Measurements from ENCODE around the gene CHMP4B.

The CHMP4B gene

GRCh38 chr20:33864324-33864963 lies 53.3 kb downstream of the CHMP4B start:
- no peak for DNase-seq (ENCODE audit: low read depth in 2 of 2)

DNA sequence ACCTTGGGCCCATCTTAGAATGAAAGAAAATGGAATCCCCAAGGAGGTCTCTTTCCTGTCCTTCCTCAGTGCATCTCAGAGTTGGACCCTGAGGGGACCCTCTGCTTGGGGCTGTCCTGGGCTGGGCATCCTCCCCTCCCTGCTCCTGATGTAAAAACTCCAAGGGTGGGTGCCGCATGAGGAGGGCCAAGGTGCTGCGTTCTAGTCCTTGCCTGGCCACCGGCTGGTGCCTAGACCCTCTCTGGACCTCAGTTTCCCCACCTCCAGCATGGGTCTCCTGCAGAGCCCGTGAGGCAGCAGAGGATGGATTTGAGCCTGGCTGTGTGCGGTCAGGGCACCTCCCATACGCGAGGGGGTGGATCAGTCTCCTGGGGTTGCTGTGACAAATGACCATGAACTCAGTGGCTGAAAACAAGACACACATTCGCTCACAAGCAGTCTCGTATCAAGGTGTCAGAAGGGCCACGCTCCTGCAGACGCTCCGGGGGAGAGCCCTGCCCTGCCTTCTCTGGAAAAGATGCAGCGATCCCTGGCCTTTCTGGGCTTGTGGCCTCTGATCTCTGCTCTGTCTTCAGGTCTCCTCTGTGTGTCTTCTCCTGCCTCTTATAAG lies 54.7 kb downstream of the CHMP4B start:
- no peak for DNase-seq (ENCODE audit: low read depth in 2 of 2)

- no peak for DNase-seq (ENCODE audit: low read depth in 2 of 2)
Observed at GRCh38 chr20:33866398-33867100, 55.4 kb downstream of the CHMP4B start.

DNA sequence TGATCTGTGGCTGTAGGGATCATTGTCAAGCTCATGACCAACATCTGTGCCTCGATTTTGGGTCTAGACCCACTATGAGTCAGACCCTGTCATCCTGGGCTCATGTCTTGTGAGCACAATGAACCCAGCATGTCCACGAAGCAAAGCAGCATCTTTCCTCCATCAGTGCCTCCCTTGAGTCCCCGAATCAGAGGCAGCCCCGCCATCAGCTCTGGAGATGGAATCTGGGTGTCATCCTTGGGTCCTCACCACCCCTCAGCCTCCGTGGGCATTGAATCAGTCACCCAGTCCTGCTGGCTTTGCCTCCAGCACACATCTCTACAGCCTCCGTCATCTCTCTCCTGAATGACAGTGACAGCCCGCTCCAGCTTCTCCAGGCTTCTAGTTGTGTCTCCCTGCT lies 56.9 kb downstream of the CHMP4B start:
- no peak for DNase-seq (ENCODE audit: low read depth in 2 of 2)

- DNase-seq (ENCODE audit: low read depth in 2 of 2): no peak
Observed at GRCh38 chr20:33868595-33868994, 57.4 kb downstream of the CHMP4B start.

DNA sequence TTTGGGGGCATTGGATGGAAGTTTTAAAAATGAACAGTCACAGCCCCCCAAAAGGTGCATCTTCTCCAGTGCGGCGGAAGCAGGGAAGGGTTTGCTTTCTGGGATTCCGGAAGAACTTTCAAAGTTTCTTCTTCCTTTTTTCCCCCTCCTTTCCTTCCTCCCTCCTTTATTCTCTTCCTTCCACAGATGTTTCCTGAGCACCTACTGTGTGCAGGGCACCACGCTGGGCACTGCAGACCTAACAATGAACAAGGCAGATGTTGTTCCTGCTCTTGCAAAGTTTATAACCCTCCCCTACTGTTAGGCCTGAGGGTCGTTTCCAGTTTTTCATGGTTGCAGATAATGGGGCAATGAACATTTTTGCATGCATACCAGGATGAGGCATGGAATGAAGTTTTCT lies 58.1 kb downstream of the CHMP4B start:
- no peak for DNase-seq (ENCODE audit: low read depth in 2 of 2)

- DNase-seq (ENCODE audit: low read depth in 2 of 2): no peak
Observed at GRCh38 chr20:33871362-33871761, 60.2 kb downstream of the CHMP4B start.

GRCh38 chr20:33874129-33874528 lies 63.0 kb downstream of the CHMP4B start:
- DNase-seq (ENCODE audit: low read depth in 2 of 2): no peak

GRCh38 chr20:33875055-33875454 lies 63.9 kb downstream of the CHMP4B start:
- no peak for DNase-seq (ENCODE audit: low read depth in 2 of 2)

DNA sequence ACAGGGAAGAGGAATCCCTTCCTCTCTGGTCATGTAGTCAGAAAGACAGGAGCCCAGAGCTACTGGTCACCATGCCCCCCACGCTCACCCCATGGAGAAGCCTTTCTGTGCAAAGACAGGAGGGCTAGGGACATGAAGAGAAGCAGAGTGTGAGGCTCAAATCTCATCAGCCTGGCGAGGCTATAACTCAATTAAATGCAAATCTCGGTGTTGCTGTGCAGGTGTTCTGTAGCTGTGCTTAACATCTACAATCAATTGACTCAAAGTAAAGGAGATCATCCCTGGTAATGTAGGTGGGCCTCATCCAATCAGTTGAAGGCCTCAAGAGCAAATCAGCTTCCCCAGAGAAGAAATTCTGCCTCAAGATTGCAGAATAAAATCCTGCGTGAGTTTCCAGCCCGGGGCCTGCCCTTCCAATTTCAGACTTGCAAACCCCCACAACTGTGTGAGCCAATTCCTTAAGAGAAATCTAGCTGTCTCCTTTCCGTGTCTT lies 64.4 kb downstream of the CHMP4B start:
- no peak for DNase-seq (ENCODE audit: low read depth in 2 of 2)

DNA sequence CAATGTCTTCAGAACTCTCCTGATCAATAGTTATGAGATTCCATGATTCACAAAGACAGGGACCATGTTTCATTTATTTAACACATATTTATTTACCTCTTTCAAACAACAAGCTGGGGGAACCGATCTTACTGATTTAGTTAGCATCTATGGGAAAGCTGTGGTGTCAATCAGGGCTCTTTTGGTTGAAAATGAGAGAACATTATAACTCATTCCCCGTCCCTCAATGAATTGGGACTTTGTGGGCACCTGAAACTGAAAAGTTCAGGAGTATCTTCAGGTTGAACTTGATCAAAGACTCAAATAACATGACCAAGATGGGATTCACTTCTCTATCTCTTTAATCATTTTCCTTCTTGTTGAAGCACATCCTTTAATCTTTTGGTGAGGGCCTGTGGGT lies 67.4 kb downstream of the CHMP4B start:
- no peak for DNase-seq (ENCODE audit: low read depth in 2 of 2)

GRCh38 chr20:33880396-33880795 lies 69.2 kb downstream of the CHMP4B start:
- no peak for DNase-seq (ENCODE audit: low read depth in 2 of 2)

DNA sequence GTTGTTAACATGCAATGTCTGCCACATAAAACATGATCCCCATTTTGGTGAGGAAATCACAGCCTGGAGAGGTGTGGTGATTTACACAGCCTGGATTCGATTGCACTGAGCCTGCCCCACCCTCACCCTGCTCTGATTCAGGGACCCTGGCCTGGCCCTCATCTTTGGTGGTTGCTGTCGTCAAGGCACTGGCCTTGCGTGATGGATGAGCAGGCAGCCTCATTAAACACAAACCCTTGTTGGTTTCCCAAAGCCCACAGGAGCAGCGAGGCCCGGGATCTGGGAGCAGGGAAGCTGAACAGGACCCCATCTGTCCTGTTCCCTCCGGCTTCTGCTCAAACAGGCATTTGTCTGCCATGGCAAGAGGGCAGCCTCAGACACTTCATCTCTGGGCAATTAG lies 70.8 kb downstream of the CHMP4B start:
- DNase-seq (ENCODE audit: low read depth in 2 of 2): no peak

GRCh38 chr20:33882481-33882880 lies 71.3 kb downstream of the CHMP4B start:
- DNase-seq (ENCODE audit: low read depth in 2 of 2): no peak

DNA sequence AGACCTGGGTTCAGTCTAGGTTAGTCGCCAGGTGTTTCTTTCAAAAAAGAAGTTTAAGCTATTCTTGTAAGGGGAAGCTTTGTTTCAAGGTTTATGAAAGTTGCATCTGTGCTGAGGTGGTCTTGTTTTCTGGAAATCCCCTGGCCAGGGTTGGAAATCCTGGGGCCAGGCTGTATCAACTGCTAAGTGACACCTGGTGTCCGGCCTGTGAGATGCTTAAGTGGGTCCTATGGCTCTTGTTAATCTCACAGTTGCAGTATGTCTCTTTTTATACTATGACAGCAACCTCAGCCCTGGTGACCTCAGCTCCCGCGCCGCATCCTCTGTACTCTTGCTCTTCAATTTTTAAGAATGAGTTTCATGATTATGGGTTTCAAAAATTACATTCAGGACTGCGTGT lies 72.0 kb downstream of the CHMP4B start:
- DNase-seq (ENCODE audit: low read depth in 2 of 2): no peak

DNA sequence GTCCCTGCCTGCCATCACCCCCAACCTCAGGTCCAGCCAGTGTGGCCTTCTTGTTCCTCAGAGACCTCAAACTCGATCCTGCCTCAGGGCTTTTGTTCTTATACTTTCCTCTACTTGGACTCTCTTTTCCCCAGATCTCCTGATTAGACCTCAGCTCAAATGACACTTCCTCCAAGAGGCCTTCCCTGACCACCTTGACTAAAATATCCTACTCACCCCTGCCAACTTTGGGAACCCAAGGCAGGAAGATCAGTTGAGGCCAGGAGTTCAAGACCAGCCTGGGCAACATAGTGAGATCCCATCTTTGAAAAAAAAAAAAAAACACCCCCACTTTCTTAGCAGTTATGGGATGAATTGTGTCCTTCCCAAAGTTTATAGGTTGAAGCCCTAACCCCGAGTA lies 73.5 kb downstream of the CHMP4B start:
- DNase-seq (ENCODE audit: low read depth in 2 of 2): no peak

- no peak for DNase-seq (ENCODE audit: low read depth in 2 of 2)
Observed at GRCh38 chr20:33889312-33889711, 78.2 kb downstream of the CHMP4B start.

DNA sequence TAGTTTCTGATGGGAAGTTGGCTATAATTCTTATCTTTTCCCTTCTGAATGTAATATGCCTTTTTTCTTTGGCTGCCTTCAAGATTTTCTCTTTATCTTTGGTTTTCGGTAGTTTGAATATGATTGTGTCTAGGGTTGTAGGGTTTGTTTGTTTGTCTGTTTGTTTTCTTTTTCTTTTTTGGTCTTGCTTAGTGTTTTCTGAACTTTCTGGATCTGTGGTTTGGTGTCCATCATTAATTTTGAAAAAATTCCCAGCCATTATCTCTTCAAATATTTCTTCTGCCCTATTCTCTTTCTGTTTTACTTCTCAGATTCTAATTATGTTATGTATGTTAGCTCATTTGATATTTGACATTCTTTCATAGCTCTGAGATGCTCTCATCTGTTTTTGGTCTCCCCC lies 79.4 kb downstream of the CHMP4B start:
- DNase-seq (ENCODE audit: low read depth in 2 of 2): no peak

DNA sequence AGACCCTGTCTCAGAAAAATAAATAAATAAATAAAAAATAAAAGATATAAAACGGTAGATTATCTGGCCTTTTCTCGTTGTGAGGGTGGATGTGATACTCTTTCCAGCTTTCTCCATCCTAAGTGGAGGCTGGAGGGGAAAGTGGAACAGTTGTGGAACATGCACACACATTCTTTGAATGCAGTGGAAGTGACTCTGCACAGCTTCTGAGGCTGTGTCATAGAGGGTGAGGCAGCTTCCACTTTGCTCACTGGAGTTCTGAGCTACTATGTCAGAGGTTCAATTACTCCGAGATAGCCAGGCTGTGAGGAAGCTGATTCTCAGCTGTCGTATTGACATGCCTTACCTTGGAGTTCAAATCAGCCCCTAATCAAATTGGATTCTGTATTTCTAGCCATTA lies 82.2 kb downstream of the CHMP4B start:
- no peak for DNase-seq (ENCODE audit: low read depth in 2 of 2)

DNA sequence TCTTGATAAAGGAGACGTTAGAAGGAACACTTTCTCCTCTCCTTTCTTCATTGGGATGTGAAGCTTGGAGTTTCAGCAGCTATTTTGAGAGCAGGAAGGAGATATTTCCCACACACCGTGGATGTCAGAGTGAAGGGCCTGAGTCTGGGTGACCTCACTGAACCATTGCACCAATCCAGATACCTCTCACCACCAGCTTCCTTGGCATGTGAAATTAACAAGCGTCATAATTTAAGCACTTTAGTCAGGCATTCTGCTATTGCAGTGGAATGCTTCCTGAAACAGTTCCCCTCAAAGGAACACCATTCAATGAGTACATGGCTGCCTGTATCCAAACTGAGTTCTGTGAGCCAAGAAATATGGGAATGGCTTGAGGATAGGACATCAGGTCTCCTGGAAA lies 83.7 kb downstream of the CHMP4B start:
- no peak for DNase-seq (ENCODE audit: low read depth in 2 of 2)

DNA sequence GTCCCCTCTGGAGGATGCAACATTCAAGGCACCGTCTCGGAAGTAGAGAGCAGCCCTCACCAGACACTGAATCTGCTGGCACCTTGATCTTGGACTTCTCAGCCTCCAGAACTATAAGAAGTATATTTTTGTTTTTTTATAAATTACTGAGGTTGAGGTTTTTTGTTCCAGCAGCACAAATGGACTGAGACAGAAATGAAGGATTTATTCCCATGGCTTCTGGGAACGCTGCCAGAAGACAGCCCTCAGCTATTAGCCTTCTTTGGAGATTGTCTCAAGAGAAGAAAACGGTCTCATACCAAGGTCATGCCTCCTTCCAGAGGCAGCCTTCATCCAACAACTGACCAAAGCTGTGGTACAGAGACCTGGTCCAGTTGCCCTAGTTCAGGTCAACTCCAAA lies 85.4 kb downstream of the CHMP4B start:
- DNase-seq (ENCODE audit: low read depth in 2 of 2): no peak

- no peak for DNase-seq (ENCODE audit: low read depth in 2 of 2)
Observed at GRCh38 chr20:33897313-33897912, 86.3 kb downstream of the CHMP4B start.

GRCh38 chr20:33899106-33899505 lies 88.0 kb downstream of the CHMP4B start:
- DNase-seq (ENCODE audit: low read depth in 2 of 2): no peak

Measured in stimulated activated CD4-positive, alpha-beta T cell treated with anti-CD3 and anti-CD28 coated beads, Interleukin-12 subunit alpha, Interleukin-12 subunit beta, amount 100 ng/mL, for 24 hours (primary cell).